A549 (cell line): Measurements from ENCODE around the gene FDX2.

Experiments
- CHD4 ChIP-seq: fragments of 200-600 bp; sonication (generic); IDR thresholded peaks from 2 replicates; pipeline ENCODE4 v1.6.1; 2016; ENCODE audit warnings: antibody characterized with exemption, mild to moderate bottlenecking, borderline replicate concordance
- CTCF ChIP-seq: fragments of >200 bp; sonication (Bioruptor Twin); formaldehyde crosslinking; IDR thresholded peaks from 3 replicates; pipeline ENCODE4 v1.5.1; 2016
- FOSB ChIP-seq: fragments of 250-450 bp; sonication (Bioruptor Pico); IDR thresholded peaks from 2 replicates; pipeline ENCODE4 v1.5.0; 2020; ENCODE audit warnings: mild to moderate bottlenecking, moderate library complexity
- NPAS2 ChIP-seq: fragments of 250-450 bp; sonication (Bioruptor Pico); IDR thresholded peaks from 2 replicates; pipeline ENCODE4 v1.8.0; 2022; ENCODE audit warnings: mild to moderate bottlenecking, moderate library complexity, borderline replicate concordance
- PHF8 ChIP-seq: fragments of 200-600 bp; sonication (generic); IDR thresholded peaks from 2 replicates; pipeline ENCODE4 v1.6.1; 2016; ENCODE audit warnings: low read depth, mild to moderate bottlenecking, antibody characterized with exemption, moderate library complexity, borderline replicate concordance
- POLR2A ChIP-seq: IDR thresholded peaks from 2 replicates; pipeline ENCODE4 v1.6.1; 2012; ENCODE audit warnings: mild to moderate bottlenecking, low read length
- RCOR1 ChIP-seq: fragments of 150-350 bp; IDR thresholded peaks from 2 replicates; pipeline ENCODE4 v1.6.1; 2014; ENCODE audit warnings: antibody characterized with exemption, low read length, low read depth
- SREBF2 ChIP-seq: fragments of 450-650 bp; IDR thresholded peaks from 2 replicates; pipeline ENCODE4 v1.6.1; 2014; ENCODE audit warnings: mild to moderate bottlenecking, moderate library complexity
- TFCP2L1 ChIP-seq: fragments of 250-450 bp; sonication (Bioruptor Pico); IDR thresholded peaks from 2 replicates; pipeline ENCODE4 v1.5.0; 2021; ENCODE audit warnings: mild to moderate bottlenecking
- ZFP36 ChIP-seq: fragments of 450-650 bp; IDR thresholded peaks from 2 replicates; pipeline ENCODE4 v1.6.1; 2014; ENCODE audit warnings: borderline replicate concordance; ENCODE audit not compliant: partially characterized antibody
- ZSCAN20 ChIP-seq: fragments of 250-450 bp; sonication (Bioruptor Pico); IDR thresholded peaks from 2 replicates; pipeline ENCODE4 v1.8.0; 2022; ENCODE audit warnings: mild to moderate bottlenecking, moderate library complexity
- TF ChIP-seq, protein P1 (sequence below): IDR thresholded peaks from 2 replicates; pipeline ENCODE4 v1.6.1; 2012
- TF ChIP-seq, protein P2 (sequence below): IDR thresholded peaks from 2 replicates; pipeline ENCODE4 v1.6.1; 2012

- TF ChIP-seq CTCF (no peak), POLR2A (no peak), PHF8 (no peak), CHD4 (no peak), RCOR1 (no peak), ZFP36 (no peak), TFCP2L1 (CRISPR knock-in tag) (no peak), NPAS2 (CRISPR knock-in tag) (no peak), FOSB (CRISPR knock-in tag) (no peak), SREBF2 (no peak), ZSCAN20 (no peak)
- TF ChIP-seq, protein P1, sequence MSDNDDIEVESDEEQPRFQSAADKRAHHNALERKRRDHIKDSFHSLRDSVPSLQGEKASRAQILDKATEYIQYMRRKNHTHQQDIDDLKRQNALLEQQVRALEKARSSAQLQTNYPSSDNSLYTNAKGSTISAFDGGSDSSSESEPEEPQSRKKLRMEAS: no peak
- TF ChIP-seq, protein P2, sequence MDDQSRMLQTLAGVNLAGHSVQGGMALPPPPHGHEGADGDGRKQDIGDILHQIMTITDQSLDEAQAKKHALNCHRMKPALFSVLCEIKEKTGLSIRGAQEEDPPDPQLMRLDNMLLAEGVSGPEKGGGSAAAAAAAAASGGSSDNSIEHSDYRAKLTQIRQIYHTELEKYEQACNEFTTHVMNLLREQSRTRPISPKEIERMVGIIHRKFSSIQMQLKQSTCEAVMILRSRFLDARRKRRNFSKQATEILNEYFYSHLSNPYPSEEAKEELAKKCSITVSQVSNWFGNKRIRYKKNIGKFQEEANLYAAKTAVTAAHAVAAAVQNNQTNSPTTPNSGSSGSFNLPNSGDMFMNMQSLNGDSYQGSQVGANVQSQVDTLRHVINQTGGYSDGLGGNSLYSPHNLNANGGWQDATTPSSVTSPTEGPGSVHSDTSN: no peak
Observed at GRCh38 chr19:10320602-10321416, 5.0 kb upstream of the FDX2 start.
